Stimulated activated CD8-positive, alpha-beta memory T cell treated with anti-CD3 and anti-CD28 coated beads, Interleukin-15, amount 100 ng/mL, for 48 hours (primary cell): ENCODE results near the gene CENPF.
"Not testable (repeated sequence)": the region's sequence is repeated elsewhere in the genome, so short reads cannot be mapped to it uniquely, and the experiment has no call there.

ENCODE experiments used
- DNase-seq, 2 donors: peaks; one replicate each; pipeline ENCODE4 v3.0.0-alpha.2; 2020; ENCODE audit warnings: low read depth in 2 of 2

The CENPF gene

GRCh38 chr1:214584805-214585766, 17.9 kb upstream of the CENPF start:
- no peak for DNase-seq

- no peak for DNase-seq
Measured at GRCh38 chr1:214586621-214587020, 16.4 kb upstream of the CENPF start.

DNA sequence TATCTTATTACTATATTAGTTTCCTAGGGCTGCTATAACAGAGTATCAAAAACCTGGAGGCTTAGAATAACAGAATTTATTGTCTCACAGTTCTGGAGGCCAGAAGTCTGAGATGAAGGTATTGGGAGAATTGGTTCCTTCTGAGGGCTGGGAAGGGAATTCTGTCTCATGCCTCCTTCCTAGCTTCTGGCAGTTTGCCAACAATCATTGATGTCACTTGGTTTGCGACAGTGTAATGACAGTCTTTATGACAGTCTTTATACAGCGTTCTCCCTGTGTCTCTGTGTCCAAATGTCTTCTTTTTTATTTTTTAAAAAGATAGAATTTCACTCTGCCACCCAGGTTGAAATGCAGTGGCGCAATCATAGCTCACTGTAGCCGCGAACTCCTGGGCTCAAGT, 15.8 kb upstream of the CENPF start:
- DNase-seq = no peak

GRCh38 chr1:214588963-214589597, 13.9 kb upstream of the CENPF start:
- no peak for DNase-seq

DNA sequence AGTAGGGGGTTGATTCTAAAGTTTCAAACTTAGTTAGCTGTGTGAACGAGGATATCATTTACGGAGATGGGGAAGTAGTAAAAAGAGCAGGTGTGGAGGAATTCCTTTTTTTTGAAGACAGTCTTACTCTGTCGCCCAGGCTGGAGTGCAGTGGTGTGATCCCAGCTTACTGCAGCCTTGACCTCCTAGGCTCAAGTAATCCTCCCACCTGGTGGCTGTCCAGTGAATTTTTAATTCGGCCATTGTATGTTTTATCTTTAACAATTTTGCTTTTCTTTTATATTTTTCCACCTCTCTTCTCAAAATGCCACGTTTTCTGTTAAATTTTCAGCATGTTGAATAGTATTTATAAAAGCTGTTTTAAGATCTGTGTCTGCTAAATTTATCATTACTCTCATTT, 12.3 kb upstream of the CENPF start:
- no peak for DNase-seq

GRCh38 chr1:214591918-214592317, 11.1 kb upstream of the CENPF start:
- DNase-seq = not testable (repeated sequence)

GRCh38 chr1:214593158-214593557, 9.8 kb upstream of the CENPF start:
- DNase-seq = no peak

- no peak for DNase-seq
Measured at GRCh38 chr1:214603819-214604252, 841 bp downstream of the CENPF start.

DNA sequence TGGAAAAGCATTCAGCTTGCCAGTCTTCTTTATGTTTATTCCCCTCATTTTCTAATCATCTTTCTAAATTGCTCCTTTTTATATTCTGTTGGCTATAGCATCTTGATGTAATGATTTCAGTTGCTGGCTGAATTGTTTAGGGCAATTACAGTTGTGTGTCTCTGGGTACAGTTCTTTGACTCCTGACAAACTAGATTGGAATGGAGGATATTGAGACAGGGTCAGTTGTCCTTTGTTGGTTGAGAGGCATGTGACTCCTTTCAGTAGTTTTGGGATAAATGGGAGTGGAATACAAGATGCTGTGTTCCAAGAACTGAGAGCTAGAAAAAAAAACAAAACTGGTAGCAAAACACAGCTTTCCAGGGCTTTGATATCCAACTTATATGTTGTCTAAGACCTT, 1.5 kb downstream of the CENPF start:
- no peak for DNase-seq

- DNase-seq = not testable (repeated sequence)
Measured at GRCh38 chr1:214605484-214605883, 2.5 kb downstream of the CENPF start.

DNA sequence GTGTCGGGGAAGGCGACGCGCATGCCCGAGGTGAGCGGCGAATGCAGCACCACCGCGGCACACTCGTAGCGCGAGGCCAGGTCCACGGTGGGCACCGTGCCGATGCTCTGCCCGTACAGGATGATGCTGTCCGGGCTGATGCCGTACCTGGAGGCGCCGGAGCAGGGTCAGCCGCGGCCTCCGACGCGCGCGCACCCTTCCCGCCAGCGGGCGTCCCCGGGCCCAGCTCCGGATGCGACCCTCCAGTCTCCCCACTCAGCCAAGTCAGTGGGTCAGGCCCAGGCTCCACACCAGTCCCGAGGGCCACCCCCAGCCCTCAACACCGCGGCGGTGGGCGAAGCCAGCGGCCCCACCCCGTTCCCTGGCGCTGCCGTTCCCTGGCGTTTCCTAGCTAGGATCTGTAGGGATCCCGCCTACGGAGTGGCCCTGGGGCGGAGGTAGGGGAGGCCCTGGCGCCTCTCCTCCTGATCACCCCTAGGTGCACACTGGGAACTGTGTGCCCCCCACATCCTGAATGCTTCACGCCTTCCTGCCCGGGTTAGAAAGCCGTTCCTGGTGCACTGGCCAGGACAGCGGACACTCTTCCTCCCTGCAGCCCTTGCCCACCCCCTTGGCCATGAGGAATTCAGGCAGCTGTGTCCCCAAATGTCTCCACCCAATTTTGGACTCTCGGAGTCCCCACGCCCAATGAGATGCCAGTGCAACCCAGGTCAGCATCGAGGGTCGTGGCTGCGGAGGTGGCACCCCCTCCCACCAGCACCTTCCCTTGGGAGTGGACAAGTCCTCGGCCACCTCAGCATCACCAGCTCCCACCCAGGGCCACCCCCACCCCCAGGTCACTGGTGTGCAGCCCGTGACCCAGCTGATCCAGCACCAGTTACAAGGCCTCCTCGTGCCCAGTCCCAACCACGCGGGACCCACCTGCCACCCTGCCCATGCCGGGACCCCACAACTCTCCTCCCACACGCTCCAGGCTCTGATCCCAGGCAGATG, 3.2 kb downstream of the CENPF start:
- not testable (repeated sequence) for DNase-seq

- not testable (repeated sequence) for DNase-seq
Measured at GRCh38 chr1:214607492-214608215, 4.7 kb downstream of the CENPF start.

- not testable (repeated sequence) for DNase-seq
Measured at GRCh38 chr1:214608216-214608783, 5.3 kb downstream of the CENPF start.

- DNase-seq = not testable (repeated sequence)
Measured at GRCh38 chr1:214608817-214609216, 5.8 kb downstream of the CENPF start.

DNA sequence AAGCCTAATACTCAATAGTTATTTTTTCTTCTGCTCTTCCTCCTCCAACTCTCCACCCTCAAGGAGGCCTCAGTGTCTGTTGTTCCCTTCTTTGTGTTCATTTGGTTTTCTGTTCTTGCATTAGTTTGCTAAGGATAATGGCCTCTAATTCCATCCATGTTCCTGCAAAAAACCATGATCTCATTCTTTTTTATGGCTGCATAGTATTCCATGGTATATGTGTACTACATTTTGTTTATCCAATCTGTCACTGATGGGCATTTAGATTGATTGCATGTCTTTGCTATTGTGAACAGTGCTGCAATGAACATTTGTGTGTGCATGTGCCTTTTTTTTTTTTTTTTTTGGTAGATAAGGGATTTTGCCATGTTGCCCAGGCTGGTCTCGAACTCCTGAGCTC, 6.7 kb downstream of the CENPF start:
- DNase-seq = no peak

DNA sequence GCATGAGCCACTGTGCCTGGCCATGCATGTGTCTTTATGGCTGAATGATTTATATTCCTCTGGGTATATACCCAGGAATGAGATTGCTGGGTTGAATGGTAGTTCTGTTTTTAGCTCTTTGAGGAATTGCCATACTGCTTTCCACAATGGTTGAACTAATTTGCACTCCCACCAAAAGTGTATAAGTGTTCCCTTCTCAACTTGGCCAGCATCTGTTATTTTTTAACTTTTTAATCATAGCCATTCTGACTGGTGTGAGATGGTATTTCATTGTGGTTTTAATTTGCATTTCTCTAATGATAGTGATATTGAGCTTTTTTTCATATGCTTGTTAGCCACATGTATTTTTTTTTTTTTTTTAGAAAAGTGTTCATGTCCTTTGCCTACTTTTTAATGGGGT, 7.1 kb downstream of the CENPF start:
- DNase-seq = not testable (repeated sequence)

DNA sequence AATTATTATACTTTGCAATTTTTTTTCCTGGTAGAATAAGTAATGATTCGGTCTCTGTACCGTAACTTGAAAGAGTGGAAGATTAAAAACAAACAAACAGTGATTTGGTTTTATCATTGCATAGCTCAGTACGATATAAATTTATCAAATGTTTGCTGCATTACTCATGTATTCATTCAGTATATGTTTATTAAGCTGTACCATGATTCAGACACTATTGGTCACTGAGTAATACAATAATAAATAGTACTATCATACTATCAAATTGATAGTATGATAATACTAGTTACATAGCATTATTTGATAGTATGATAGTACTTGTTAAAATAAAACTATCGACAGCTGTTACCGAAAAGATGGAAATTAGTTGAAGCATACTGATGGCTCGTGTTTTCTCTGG, 12.1 kb downstream of the CENPF start:
- no peak for DNase-seq

DNA sequence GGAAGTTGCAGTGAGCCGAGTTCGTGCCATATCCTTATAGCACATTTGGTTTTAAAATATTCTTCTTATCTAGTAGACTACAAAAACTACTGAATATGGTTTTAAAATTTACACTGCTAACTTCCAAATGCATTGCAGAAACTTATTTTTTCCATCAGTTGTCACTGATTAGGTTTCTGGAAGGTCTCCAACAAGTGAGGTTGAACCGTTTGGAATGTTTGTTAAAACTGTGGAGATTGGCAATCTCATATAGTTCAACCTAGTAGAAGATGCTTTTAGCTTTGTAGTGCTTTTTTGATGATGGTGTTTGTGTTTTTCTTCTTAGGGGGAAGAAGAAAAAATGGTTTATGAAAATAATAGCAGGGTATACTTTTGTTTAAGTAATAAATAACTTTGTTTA, 12.9 kb downstream of the CENPF start:
- no peak for DNase-seq

DNA sequence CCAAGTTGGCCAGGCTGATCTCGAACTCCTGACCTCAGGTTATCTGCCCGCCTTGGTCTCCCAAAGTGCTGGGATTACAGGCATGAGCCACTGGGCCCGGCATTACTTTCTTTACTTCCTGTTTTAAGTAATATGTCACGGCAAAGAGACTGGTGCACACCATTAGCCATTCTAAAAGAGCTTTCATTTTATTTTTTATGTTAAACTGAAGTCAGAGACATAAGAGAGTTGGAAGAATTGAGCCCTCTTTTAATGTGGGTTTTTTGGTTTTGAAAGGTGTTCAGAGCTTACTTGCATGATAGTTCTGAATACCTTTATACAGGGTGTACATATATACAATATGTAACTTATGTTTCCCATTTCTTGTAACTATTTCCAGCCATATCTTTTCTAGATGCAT, 14.3 kb downstream of the CENPF start:
- DNase-seq = no peak

- DNase-seq = no peak
Measured at GRCh38 chr1:214617843-214618242, 14.8 kb downstream of the CENPF start.

DNA sequence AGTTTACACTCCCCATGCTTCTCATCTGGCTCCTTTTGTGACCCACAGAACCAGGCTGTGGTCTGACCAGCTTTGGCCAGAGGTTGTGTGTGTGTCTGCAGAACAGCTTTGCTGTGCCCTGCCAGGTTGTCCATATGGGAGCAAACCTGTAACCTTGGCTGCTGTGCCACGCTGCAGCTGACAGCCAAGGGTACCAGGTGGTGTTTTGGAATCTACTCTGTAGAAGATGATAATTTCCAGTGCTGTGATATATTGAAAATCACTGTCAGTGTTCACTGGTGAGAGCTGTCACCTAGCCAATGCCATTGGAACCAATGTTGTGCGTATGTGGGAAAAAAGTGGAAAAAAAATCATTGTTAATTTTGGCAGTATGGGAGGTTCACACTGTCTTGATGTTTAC, 18.2 kb downstream of the CENPF start:
- no peak for DNase-seq
